ENCODE data around the gene HSPG2.
"Not testable (repeated sequence)": the region's sequence is repeated elsewhere in the genome, so short reads cannot be mapped to it uniquely, and the experiment has no call there.

The HSPG2 gene

DNA sequence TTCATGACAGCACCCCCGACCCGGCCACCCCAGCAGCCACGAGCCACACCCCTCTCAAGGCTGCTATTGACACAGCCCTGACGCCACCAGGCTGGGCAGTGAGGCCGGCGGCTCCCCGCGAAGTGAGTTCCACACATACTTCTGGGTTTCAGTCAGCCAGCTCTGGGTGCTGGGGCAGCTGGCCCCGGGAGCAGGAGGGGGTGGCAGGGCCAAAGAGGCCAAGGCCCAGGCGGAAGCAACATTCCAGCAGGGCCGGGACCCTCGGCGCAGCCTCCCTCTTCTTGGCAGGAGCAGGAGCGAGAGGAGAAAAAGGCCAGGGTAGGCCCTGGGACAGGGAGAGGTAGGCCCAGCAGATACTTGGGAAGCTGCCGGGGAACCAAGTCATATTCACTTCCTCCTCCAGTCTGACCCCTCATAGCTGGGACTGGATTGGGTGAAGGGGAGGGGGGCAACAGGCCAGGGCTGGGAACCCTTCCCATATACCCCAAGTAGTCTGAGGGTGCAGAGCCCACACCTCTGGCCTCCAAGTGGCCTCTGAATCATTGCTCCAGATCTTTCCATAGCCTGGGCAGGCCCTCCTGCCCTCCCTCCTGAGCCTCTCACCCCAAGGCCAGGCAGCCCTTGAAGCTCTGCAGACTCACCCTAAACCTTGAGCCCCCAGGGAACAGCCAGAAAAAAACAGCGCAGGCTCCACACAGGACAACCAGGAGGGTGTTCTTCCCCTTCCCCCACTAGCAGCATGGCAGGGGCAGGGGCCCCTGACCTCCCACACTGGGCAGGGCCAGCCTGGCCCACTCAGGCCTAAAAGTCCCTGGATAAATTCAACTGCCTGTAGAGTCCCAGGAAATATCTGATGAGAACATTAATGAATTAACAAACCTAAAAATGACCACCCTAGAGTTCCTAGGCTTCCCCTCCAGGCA lies 5.7 kb downstream of the HSPG2 start:
- Mint-ChIP-seq H3K36me3 (ENCODE audit: low read depth) (no peaks in the 10 kb centered on the region), H3K4me3 (no peak overlapping the region), H3K27me3 (peaks cover 8% of the 10 kb centered on the region), H3K4me1 (peaks cover 11% of the 10 kb centered on the region), H3K27ac (no peak overlapping the region), H3K9me3 (no peaks in the 10 kb centered on the region)
- ATAC-seq, result no peak
- DNase-seq, result no peak

- ATAC-seq, result no peak
- no peak overlapping the region for H3K27ac Mint-ChIP-seq
- H3K4me3 Mint-ChIP-seq, result no peak overlapping the region
- H3K4me1 Mint-ChIP-seq, result peaks cover 8% of the 10 kb centered on the region
- H3K27me3 Mint-ChIP-seq, result peaks cover 4% of the 10 kb centered on the region
- no peak for DNase-seq
- H3K9me3 Mint-ChIP-seq, result no peaks in the 10 kb centered on the region
- no peaks in the 10 kb centered on the region for H3K36me3 Mint-ChIP-seq (ENCODE audit: low read depth)
These were observed 6.4 kb downstream of the HSPG2 start for GRCh38 chr1:21930629-21931170.

DNA sequence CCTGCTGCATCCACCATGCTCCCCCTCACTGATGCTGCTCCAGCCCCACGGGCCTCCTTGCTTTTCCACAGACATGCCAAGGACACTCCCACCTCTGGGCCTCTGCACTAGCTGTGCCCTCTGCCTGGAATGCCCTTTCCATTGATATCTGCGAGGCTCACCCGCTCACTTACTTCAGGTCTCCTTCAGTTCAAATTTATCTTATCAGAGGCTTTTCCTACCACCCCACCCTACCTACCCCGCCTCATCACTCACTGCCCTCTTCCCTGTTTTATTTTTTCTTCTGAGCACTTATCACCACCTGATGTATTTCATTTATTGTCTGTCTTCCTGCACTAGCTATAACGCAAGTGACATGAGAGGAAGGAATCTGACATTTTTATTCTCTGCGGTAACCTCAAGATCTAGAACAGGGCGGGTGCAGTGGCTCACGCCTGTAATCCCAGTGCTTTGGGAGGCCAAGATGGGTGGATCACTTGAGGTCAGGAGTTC lies 7.0 kb downstream of the HSPG2 start:
- Mint-ChIP-seq H3K4me3 (no peak overlapping the region), H3K9me3 (no peaks in the 10 kb centered on the region), H3K4me1 (peaks cover 5% of the 10 kb centered on the region), H3K27me3 (no peaks in the 10 kb centered on the region), H3K27ac (no peak overlapping the region), H3K36me3 (ENCODE audit: low read depth) (no peaks in the 10 kb centered on the region)
- DNase-seq (no peak), ATAC-seq (no peak)

GRCh38 chr1:21927533-21928237 lies 9.4 kb downstream of the HSPG2 start:
- Mint-ChIP-seq H3K27me3 (no peaks in the 10 kb centered on the region), H3K9me3 (no peaks in the 10 kb centered on the region), H3K36me3 (ENCODE audit: low read depth) (no peaks in the 10 kb centered on the region), H3K27ac (no peak overlapping the region), H3K4me1 (no peaks in the 10 kb centered on the region), H3K4me3 (no peak overlapping the region)
- ATAC-seq (no peak), DNase-seq (no peak)

- no peaks in the 10 kb centered on the region for H3K36me3 Mint-ChIP-seq (ENCODE audit: low read depth)
- H3K4me3 Mint-ChIP-seq, result no peak overlapping the region
- DNase-seq, result no peak
- H3K27me3 Mint-ChIP-seq, result no peaks in the 10 kb centered on the region
- no peak overlapping the region for H3K27ac Mint-ChIP-seq
- ATAC-seq, result no peak
- H3K4me1 Mint-ChIP-seq, result no peaks in the 10 kb centered on the region
- no peaks in the 10 kb centered on the region for H3K9me3 Mint-ChIP-seq
These were observed 10.1 kb downstream of the HSPG2 start for GRCh38 chr1:21926814-21927532.

- no peaks in the 10 kb centered on the region for H3K9me3 Mint-ChIP-seq
- H3K27ac Mint-ChIP-seq, result no peak overlapping the region
- no peak overlapping the region for H3K4me3 Mint-ChIP-seq
- ATAC-seq (no peak), DNase-seq (no peak)
- H3K4me1 Mint-ChIP-seq, result no peaks in the 10 kb centered on the region
- H3K36me3 Mint-ChIP-seq (ENCODE audit: low read depth), result no peaks in the 10 kb centered on the region
- H3K27me3 Mint-ChIP-seq, result no peaks in the 10 kb centered on the region
These were observed 11.0 kb downstream of the HSPG2 start for GRCh38 chr1:21926065-21926464.

- no peak for ATAC-seq
- Mint-ChIP-seq H3K4me1 (no peaks in the 10 kb centered on the region), H3K4me3 (no peak overlapping the region), H3K36me3 (ENCODE audit: low read depth) (no peaks in the 10 kb centered on the region), H3K27ac (no peak overlapping the region), H3K27me3 (no peaks in the 10 kb centered on the region), H3K9me3 (no peaks in the 10 kb centered on the region)
- DNase-seq, result no peak
These were observed 11.7 kb downstream of the HSPG2 start for GRCh38 chr1:21925334-21925940.

GRCh38 chr1:21924503-21925005 lies 12.6 kb downstream of the HSPG2 start:
- DNase-seq (no peak), ATAC-seq (no peak)
- H3K9me3 Mint-ChIP-seq, result no peaks in the 10 kb centered on the region
- H3K36me3 Mint-ChIP-seq (ENCODE audit: low read depth), result no peaks in the 10 kb centered on the region
- no peaks in the 10 kb centered on the region for H3K27me3 Mint-ChIP-seq
- no peak overlapping the region for H3K4me3 Mint-ChIP-seq
- H3K4me1 Mint-ChIP-seq, result no peaks in the 10 kb centered on the region
- no peak overlapping the region for H3K27ac Mint-ChIP-seq

GRCh38 chr1:21922090-21923013 lies 14.8 kb downstream of the HSPG2 start:
- Mint-ChIP-seq H3K27ac (no peak overlapping the region), H3K9me3 (no peaks in the 10 kb centered on the region), H3K36me3 (ENCODE audit: low read depth) (no peaks in the 10 kb centered on the region), H3K4me1 (no peaks in the 10 kb centered on the region), H3K4me3 (no peak overlapping the region), H3K27me3 (no peaks in the 10 kb centered on the region)
- DNase-seq (no peak), ATAC-seq (no peak)

DNA sequence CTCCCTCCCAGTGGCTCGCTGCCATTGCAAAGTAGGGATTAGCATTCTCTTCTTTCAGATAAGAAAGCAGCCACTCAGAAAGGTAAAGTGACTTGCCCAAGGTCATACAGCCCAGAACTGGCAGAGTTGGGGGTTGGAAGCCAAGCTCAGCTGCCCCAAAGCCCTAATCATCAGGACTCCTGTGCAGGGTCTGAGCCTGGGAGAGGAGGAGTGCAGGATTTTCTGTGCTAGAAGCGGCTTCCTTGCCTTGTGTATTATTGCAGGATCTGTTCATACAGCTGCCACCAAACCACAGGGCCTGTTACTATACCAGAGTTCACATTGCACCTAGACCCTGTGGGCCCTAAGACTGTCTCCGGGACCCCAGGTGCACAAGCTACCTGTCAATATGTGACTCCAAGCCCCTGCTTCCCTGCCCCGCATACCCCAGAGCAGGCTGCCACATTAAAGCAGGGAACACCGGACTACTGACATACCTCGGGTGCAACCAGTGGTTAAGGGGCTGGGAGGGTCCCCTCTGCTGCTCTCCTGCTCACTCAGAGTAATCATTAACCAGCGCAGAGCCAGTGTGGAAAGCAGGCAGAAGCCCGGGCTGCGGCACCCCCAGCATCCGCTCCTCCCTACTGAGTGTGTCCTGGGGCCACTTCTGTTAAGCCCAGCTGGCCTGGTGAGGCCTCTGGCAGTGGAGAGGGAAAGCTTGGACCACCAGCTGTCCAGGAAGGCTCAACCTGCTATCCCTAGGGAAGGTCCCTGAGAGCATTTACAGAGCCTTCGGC lies 15.8 kb downstream of the HSPG2 start:
- Mint-ChIP-seq H3K36me3 (ENCODE audit: low read depth) (no peaks in the 10 kb centered on the region), H3K4me3 (no peak overlapping the region), H3K27me3 (no peaks in the 10 kb centered on the region), H3K4me1 (no peaks in the 10 kb centered on the region), H3K9me3 (no peaks in the 10 kb centered on the region), H3K27ac (no peak overlapping the region)
- DNase-seq (no peak), ATAC-seq (no peak)

DNA sequence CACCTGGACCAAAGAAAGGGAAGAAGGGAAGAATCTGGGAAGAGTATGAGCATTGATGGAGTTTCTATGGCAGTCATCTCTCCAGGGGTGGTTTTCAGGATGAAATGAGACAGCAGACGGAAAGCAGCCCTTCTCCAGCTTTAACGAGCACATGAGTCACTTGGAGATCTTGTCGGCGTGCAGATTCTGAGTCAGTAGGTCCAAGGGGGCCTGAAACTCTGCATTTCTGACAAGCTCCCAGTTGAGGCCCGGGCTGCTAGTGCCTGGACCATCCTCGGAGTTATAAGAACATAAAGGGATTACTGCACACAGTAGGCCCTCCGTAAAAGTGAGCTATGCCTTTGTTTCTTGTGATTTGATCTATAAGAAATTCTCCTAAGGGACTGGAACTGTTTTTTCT lies 17.6 kb downstream of the HSPG2 start:
- Mint-ChIP-seq H3K36me3 (ENCODE audit: low read depth) (no peaks in the 10 kb centered on the region), H3K27ac (no peak overlapping the region), H3K4me3 (no peak overlapping the region), H3K4me1 (no peaks in the 10 kb centered on the region), H3K9me3 (no peaks in the 10 kb centered on the region), H3K27me3 (no peaks in the 10 kb centered on the region)
- DNase-seq, result no peak
- ATAC-seq, result no peak

- not testable (repeated sequence) for H3K4me3 Mint-ChIP-seq; H3K36me3 Mint-ChIP-seq (ENCODE audit: low read depth); H3K27me3 Mint-ChIP-seq; H3K4me1 Mint-ChIP-seq; H3K27ac Mint-ChIP-seq; DNase-seq; H3K9me3 Mint-ChIP-seq; ATAC-seq
These were observed 19.9 kb downstream of the HSPG2 start for GRCh38 chr1:21917239-21917631.
